Subcutaneous adipose tissue (tissue), 4 donors: Measurements from ENCODE around the gene ZMYM3. TPM values are rescaled to one million over a fixed set of nuclear protein-coding genes. Genes with fewer than 3 reads are reported as not detected.

Experiments
- total RNA-seq, 4 donors: library from RNA; depleted of rRNA; stranded (reverse); fragments of >200 nt; gene quantifications; one replicate each; pipeline ENCODE4 v1.1.0, GENCODE V29; 2016
- TF ChIP-seq, protein P1 (sequence below): fragments of 450-650 bp; IDR thresholded peaks from one replicate; pipeline ENCODE4 v1.5.1; 2016; ENCODE audit warnings: low read depth, mild to moderate bottlenecking, control low read depth, antibody characterized with exemption, moderate library complexity

The ZMYM3 gene
- total RNA-seq, 4 donors from 2014 or later = 5.5 to 18.6 (median 10.6) TPM

DNA sequence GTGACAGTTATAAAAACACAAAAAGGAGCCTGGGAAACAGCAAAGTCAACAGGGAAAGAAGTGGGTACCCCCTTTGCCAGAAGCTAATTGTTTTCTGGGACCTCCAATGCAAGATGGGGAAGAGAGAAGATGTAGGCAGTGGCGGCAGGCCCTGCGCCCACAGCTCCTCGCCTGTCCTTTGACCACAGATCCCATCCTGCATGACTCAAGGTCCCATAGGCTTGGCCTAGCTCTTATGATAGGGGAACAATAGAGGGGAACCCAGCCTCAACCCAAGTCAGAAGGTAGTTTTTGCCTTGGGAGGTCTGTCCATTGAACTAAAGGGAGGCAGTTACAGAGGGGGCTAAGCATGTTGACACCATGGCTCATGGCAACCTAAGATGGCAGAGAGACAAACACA, 14.2 kb downstream of the ZMYM3 start:
- TF ChIP-seq, protein P1, sequence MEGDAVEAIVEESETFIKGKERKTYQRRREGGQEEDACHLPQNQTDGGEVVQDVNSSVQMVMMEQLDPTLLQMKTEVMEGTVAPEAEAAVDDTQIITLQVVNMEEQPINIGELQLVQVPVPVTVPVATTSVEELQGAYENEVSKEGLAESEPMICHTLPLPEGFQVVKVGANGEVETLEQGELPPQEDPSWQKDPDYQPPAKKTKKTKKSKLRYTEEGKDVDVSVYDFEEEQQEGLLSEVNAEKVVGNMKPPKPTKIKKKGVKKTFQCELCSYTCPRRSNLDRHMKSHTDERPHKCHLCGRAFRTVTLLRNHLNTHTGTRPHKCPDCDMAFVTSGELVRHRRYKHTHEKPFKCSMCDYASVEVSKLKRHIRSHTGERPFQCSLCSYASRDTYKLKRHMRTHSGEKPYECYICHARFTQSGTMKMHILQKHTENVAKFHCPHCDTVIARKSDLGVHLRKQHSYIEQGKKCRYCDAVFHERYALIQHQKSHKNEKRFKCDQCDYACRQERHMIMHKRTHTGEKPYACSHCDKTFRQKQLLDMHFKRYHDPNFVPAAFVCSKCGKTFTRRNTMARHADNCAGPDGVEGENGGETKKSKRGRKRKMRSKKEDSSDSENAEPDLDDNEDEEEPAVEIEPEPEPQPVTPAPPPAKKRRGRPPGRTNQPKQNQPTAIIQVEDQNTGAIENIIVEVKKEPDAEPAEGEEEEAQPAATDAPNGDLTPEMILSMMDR = no peak

DNA sequence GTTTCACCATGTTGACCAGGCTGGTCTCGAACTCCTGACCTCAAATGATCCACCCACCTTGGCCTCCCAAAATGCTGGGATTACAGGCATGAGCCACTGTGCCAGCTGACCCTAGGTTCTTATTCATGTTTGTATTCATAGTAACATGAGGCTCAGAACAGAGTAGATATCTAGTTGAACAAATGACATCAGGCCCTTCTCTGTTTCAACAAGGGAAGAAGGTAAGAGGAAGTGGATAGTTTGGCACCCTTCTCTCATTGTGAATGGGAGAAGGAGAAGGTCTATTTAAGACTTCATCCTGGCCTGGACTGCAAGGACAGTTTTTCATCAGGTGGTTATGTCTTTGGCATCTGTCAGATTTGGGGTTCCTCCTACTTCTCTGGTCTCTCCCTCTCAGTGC, 17.1 kb downstream of the ZMYM3 start:
- TF ChIP-seq, protein P1 = no peak

DNA sequence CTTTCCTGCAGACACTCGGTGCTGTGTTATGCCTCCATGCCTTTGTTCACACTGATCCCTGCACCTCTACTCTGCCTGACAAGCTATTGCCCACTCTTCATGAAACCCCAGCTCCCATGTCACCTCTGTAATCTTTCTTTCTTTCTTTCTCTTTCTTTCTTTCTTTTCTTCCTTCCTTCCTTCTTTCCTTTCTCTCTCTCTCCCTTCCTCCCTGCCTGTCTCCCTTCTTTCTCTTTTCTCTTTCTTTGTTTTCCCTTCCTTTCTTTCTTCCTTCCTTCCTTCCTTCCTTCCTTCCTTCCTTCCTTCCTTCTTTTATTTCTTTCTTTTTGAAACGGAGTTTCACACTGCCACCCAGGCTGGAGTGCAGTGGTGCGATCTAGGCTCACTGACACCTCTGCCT, 18.5 kb downstream of the ZMYM3 start:
- TF ChIP-seq, protein P1 = no peak

DNA sequence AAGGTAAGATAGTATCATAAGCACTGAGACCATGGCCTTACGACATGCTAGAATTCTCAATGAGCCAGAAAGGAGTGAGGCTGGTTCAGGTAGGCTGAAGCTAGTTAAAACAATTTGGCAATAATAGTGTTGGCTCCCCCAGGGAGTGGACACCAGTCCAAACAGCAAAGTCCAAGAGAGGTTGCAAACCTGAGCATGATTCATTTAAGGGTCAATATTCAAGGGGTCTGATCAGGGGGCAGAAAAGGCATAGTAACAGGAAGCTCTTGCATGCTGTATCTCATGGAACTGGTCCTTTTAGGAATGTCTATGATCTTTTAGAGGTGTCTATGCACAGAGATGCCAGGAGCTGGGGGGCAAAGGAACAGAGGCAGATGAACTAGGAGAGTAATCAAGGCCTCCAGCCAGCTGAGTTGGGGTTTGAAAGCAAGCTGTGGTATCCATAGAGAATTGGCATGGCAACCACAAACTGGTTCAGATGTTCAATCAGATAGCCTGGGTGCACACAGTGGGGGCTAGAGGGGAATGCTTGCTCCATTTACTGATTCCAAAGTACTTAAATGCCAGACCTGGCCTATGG, 25.8 kb downstream of the ZMYM3 start:
- TF ChIP-seq, protein P1 = no peak

DNA sequence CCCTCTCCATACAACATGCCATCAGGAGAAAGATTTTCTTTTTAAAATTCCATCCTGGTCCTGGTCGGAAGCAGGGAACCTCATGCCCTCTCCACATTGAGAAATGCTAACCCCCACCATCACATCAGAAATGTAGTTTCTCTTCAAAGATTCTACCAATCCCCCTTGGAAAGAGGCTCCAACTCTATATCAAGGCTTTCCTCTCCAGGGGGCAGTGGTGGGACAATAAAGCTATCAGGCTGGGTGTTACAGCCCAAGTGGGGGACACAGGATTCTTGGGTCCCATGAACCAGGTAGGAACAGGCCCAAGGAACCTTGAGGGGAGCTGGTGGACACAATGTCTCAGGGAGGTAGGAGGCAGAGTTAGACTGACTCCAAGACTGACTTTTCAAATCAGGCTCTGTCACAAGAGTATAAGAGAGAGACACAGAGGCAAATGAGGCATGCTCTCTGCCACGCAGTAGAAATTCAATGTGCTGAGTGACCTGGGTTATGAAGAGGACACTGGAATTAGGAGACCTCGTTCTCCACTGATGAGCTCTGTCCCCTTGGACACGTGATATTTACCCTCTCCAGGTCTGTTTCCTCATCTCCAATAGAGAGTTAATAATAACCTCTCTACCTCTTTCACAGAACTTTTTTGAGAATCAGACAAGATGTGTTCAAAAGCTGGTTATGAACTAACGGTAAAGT, 26.4 kb downstream of the ZMYM3 start:
- TF ChIP-seq, protein P1 = no peak

DNA sequence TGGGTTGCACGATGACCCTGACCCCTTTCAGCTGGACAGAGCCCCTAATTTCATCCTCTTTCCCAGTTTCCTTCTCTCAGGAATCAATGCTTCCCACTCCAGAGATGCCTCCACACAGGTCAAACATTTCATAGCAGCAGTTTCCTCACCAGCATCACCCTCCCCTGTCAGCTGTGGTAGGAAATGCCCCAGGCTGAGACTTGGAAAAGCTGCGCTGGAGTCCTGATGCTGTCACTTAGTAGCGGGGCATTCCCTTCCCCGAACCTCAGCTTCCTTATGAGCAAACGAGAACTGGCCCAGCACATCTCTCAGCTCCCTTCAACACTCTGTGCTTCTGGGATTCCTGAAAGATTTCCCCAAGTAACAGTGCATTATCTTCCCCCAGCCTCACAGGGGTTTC, 28.3 kb downstream of the ZMYM3 start:
- TF ChIP-seq, protein P1 = no peak

DNA sequence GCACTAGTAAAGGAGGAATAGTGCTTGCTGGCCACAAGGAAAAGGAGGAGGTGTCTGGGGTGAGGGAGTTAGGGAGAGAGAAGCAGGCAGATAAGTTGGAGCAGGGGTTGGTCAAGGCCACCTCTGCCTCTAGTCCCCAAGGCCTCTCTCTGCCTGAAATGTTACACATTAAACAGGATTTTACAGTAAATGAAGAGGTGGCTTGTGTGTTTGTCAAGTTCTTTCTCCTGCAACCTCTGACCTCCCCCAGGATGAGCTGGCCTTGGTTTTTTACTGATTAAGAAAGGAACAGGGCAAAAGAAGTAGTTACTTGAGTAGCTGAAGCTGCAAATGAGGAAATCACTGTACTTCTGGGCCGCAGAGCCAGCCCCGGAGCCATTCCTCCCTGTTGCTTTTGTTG, 28.9 kb downstream of the ZMYM3 start:
- TF ChIP-seq, protein P1 = no peak
